HCT116 (cell line): ENCODE measurements around the gene ATP5F1E. TPM values are rescaled to one million over a fixed set of nuclear protein-coding genes. Genes with fewer than 3 reads are reported as not detected.

ENCODE experiments used
- ATAC-seq: fragments of 200-7000 bp; cut with Tn5 transposase; 2 replicates; pipeline ENCODE4 v1.9.1; 2020; ENCODE audit warnings: mild to moderate bottlenecking, moderate library complexity
- BruUV-seq: library from RNA; stranded (reverse); fragments of 400-500 nt; replicated peaks from 2 replicates; lab custom pipeline; 2021; lab: Mats Ljungman, UMichigan
- CTCF ChIA-PET: fragments of 300-600 bp; sonication (Branson Sonifier 250); formaldehyde crosslinking; loops from one replicate; lab custom pipeline; 2021; ENCODE audit warnings: antibody characterized with exemption; lab: Charles Lee
- POLR2A ChIA-PET: fragments of 300-600, 350-600 bp; sonication (Branson Sonifier 250); formaldehyde crosslinking; loops from one replicate; lab custom pipeline; 2021; ENCODE audit warnings: antibody characterized with exemption; lab: Charles Lee
- RAD21 ChIA-PET, 2 experiments: fragments of 300-600 bp; sonication (Branson Sonifier 250); formaldehyde crosslinking; loops; one replicate each; lab custom pipeline; 2023; ENCODE audit warnings: low total read pairs in 2 of 2; ENCODE audit not compliant: uncharacterized antibody in 2 of 2, unreplicated experiment in 2 of 2, low non-redundant PET in 1 of 2; lab: Charles Lee
- DNase-seq: peaks from one replicate; pipeline ENCODE4 v3.0.0-alpha.2; 2010; ENCODE audit warnings: low read depth, low spot score
- H2AFZ ChIP-seq: fragments of 200-600 bp; shearing (Covaris generic), sonication (generic); 2 replicates; pipeline ENCODE4 v1.6.1; 2017; ENCODE audit warnings: low read depth, mixed run types, mixed read lengths, antibody characterized with exemption, low read length; ENCODE audit not compliant: poor library complexity, severe bottlenecking
- H3K27ac ChIP-seq: 2 replicates; pipeline ENCODE4 v1.5.1; 2012; ENCODE audit warnings: low read depth, low read length
- H3K27me3 ChIP-seq: fragments of 200-600 bp; sonication (generic); 2 replicates; pipeline ENCODE4 v1.6.1; 2016; ENCODE audit warnings: mixed run types, low read length, mixed read lengths; ENCODE audit not compliant: insufficient read depth
- H3K36me3 ChIP-seq, 2 experiments: fragments of 200-500 bp in 1 of 2; fragments of 200-600 bp in 1 of 2; sonication (Bioruptor generic) in 1 of 2; sonication (generic) in 1 of 2; 2 replicates each; pipeline versions ENCODE4 v1.5.1 to v1.6.1; 2014 to 2016; ENCODE audit warnings: low read length in 2 of 2, inconsistent platforms in 1 of 2, mixed read lengths in 1 of 2, mixed run types in 1 of 2; ENCODE audit not compliant: insufficient read depth in 2 of 2, control insufficient read depth in 1 of 2
- H3K4me1 ChIP-seq, 2 experiments: fragments of 200-600 bp in 1 of 2; sonication (generic) in 1 of 2; 2 replicates each; pipeline versions ENCODE4 v1.5.1 to v1.6.1; 2012 to 2017; ENCODE audit warnings: low read length in 2 of 2, inconsistent platforms in 1 of 2, mild to moderate bottlenecking in 1 of 2, mixed read lengths in 1 of 2, mixed run types in 1 of 2, moderate library complexity in 1 of 2; ENCODE audit not compliant: insufficient read depth in 2 of 2, control insufficient read depth in 1 of 2
- H3K4me2 ChIP-seq: fragments of 200-600 bp; sonication (generic); 2 replicates; pipeline ENCODE4 v1.6.1; 2017; ENCODE audit warnings: mixed run types, low read length, mixed read lengths
- H3K4me3 ChIP-seq, 2 experiments: fragments of 200-600 bp in 1 of 2; sonication (generic) in 1 of 2; replicated peaks in 1 of 2; 2 replicates each; pipeline ENCODE4 v1.5.1; 2011 to 2016; ENCODE audit warnings: low read length in 2 of 2, control low read depth in 1 of 2, low read depth in 1 of 2, mild to moderate bottlenecking in 1 of 2, mixed read lengths in 1 of 2, mixed run types in 1 of 2
- H3K79me2 ChIP-seq: fragments of 200-600 bp; sonication (generic); 2 replicates; pipeline ENCODE4 v1.6.1; 2017; ENCODE audit warnings: mild to moderate bottlenecking, mixed run types, low read length, moderate library complexity, mixed read lengths; ENCODE audit not compliant: insufficient read depth
- H3K9ac ChIP-seq: fragments of 200-600 bp; sonication (generic); 2 replicates; pipeline ENCODE4 v1.6.1; 2016; ENCODE audit warnings: low read length, mixed read lengths
- H3K9me2 ChIP-seq: fragments of 200-600 bp; sonication (generic), shearing (Covaris generic); 2 replicates; pipeline ENCODE4 v1.6.1; 2017; ENCODE audit warnings: mixed run types, mild to moderate bottlenecking, moderate library complexity; ENCODE audit not compliant: insufficient read depth
- H3K9me3 ChIP-seq, 2 experiments: fragments of 200-500 bp in 1 of 2; fragments of 200-600 bp in 1 of 2; sonication (Bioruptor generic) in 1 of 2; sonication (generic) in 1 of 2; 2 replicates each; pipeline ENCODE4 v1.6.1; 2014 to 2017; ENCODE audit warnings: low read length in 2 of 2, mixed read lengths in 2 of 2, inconsistent platforms in 1 of 2, low read depth in 1 of 2, mild to moderate bottlenecking in 1 of 2, mixed run types in 1 of 2, moderate library complexity in 1 of 2; ENCODE audit not compliant: control insufficient read depth in 1 of 2, insufficient read depth in 1 of 2
- H4K20me1 ChIP-seq: fragments of 200-600 bp; sonication (generic), shearing (Covaris generic); 2 replicates; pipeline ENCODE4 v1.6.1; 2017; ENCODE audit warnings: mixed run types, mild to moderate bottlenecking, moderate library complexity; ENCODE audit not compliant: insufficient read depth
- ATF3 ChIP-seq: IDR thresholded peaks from 2 replicates; pipeline ENCODE4 v1.6.1; 2012
- CBX3 ChIP-seq: IDR thresholded peaks from 2 replicates; pipeline ENCODE4 v1.6.1; 2012; ENCODE audit warnings: low read depth
- ELF1 ChIP-seq: IDR thresholded peaks from 2 replicates; pipeline ENCODE4 v1.6.1; 2012; ENCODE audit warnings: low read depth, borderline replicate concordance
- EZH2phosphoT487 ChIP-seq: fragments of 200-600 bp; IDR thresholded peaks from 2 replicates; pipeline ENCODE4 v1.6.1; 2018; ENCODE audit warnings: antibody characterized with exemption, borderline replicate concordance
- FOSL1 ChIP-seq: IDR thresholded peaks from 2 replicates; pipeline ENCODE4 v1.6.1; 2012; ENCODE audit warnings: low read depth
- MAX ChIP-seq: IDR thresholded peaks from 2 replicates; pipeline ENCODE4 v1.6.1; 2012
- POLR2A ChIP-seq: IDR thresholded peaks from 2 replicates; pipeline ENCODE4 v1.7.0; 2011; ENCODE audit warnings: borderline replicate concordance; ENCODE audit not compliant: insufficient read depth, insufficient read length; ENCODE audit errors: extremely low read depth
- POLR2AphosphoS5 ChIP-seq: IDR thresholded peaks from 2 replicates; pipeline ENCODE4 v1.6.1; 2011; ENCODE audit warnings: mild to moderate bottlenecking, low read depth, low read length, moderate library complexity
- REST ChIP-seq: IDR thresholded peaks from 2 replicates; pipeline ENCODE4 v1.6.1; 2012; ENCODE audit warnings: low read depth
- TCF7L2 ChIP-seq: IDR thresholded peaks from 2 replicates; pipeline ENCODE4 v1.7.0; 2011; ENCODE audit warnings: borderline replicate concordance, inconsistent platforms; ENCODE audit not compliant: insufficient read depth, insufficient read length; ENCODE audit errors: extremely low read depth
- YY1 ChIP-seq: IDR thresholded peaks from 2 replicates; pipeline ENCODE4 v1.6.1; 2011; ENCODE audit warnings: low read length, low read depth, moderate library complexity, mild to moderate bottlenecking; ENCODE audit not compliant: insufficient replicate concordance; ENCODE audit errors: extremely low read depth
- ZFX ChIP-seq: fragments of 450-650 bp; IDR thresholded peaks from 2 replicates; pipeline ENCODE4 v1.6.1; 2017
- intact Hi-C: fragments of 100-400 bp; cut with micrococcal nuclease; formaldehyde crosslinking; loops from 2 replicates; pipeline ENCODE4 v1.10.0; 2022
- total RNA-seq: library from RNA; stranded (reverse); gene quantifications from one replicate; pipeline ENCODE4 v1.2.1, GENCODE V29; 2021; ENCODE audit not compliant: unreplicated experiment

The ATP5F1E gene
- total RNA-seq, 1 experiment from 2014 or later: 72.8 TPM

GRCh38 chr20:58980711-58981627 is 51.2 kb downstream of the ATP5F1E start, which contains the start of gene NELFCD:
NELFCD (plus strand) TSS chr20:58981256; CDS start chr20:58981310, 54 bp downstream.
- ChIA-PET POLR2A (interaction anchor here (0.7 to 1.0 kb wide), 4 partner anchors 10 to 80 kb away, joined by 3 to 6 read pairs (median 4); partner anchors contain the start of genes ATP5F1E and TUBB1), RAD21 (no interaction called here), CTCF (interaction anchor here (0.7 kb wide), 1 partner anchor 69 kb away, joined by 4 read pairs; no protein-coding TSS in a partner anchor)
- Histone ChIP-seq H3K27me3 (no peaks in the 10 kb centered on the region), H3K9me2 (no peaks in the 10 kb centered on the region), H3K4me2 (peak within 1 kb of the TSS; percentile 88), H4K20me1 (no peaks in the 10 kb centered on the region), H3K4me1 (peaks cover 6 to 17% of the 10 kb centered on the region in 2 experiments), H3K79me2 (peaks cover 46% of the 10 kb centered on the region), H3K4me3 (peak within 1 kb of the TSS; percentile 88 to 94), H3K9me3 (no peaks in the 10 kb centered on the region), H3K36me3 (peaks cover 0 to 4% of the 10 kb centered on the region in 2 experiments; a peak in 1 of 4 replicates), H3K9ac (peak within 1 kb of the TSS; percentile 79), H2AFZ (peak within 1 kb of the TSS; percentile 91), H3K27ac (peak within 1 kb of the TSS; percentile 87)
- BruUV-seq: TSS peak; percentile 76
- intact Hi-C loops: loop anchor here (5.0 to 10.0 kb wide), 2 partner anchors 51 to 76 kb away; partner anchors contain the start of gene ATP5F1E
- DNase-seq: peak; percentile 51
- ATAC-seq: peak; percentile 91
- TF ChIP-seq REST (no peak), ELF1 (no peak), POLR2A (peak; percentile 51), EZH2phosphoT487 (no peak), FOSL1 (no peak), CBX3 (no peak), YY1 (peak; percentile 87), ATF3 (no peak), TCF7L2 (peak; percentile 98), MAX (0 out of 2 replicates have a peak, but pooled peaks have one; percentile 59), POLR2AphosphoS5 (peak; percentile 74), ZFX (peak; percentile 67)
